Endothelial cell of umbilical vein (primary cell): ENCODE results near the gene ASRGL1. TPM values are rescaled to one million over a fixed set of nuclear protein-coding genes. Genes with fewer than 3 reads are reported as not detected.

Experiments used
- BruUV-seq: library from RNA; stranded (reverse); fragments of 400-500 nt; replicated peaks from 2 replicates; lab custom pipeline; 2021; lab: Mats Ljungman, UMichigan
- CTCF ChIA-PET: fragments of 300-600, 350-600 bp; sonication (Branson Sonifier 250); formaldehyde crosslinking; loops from one replicate; lab custom pipeline; 2021; ENCODE audit warnings: antibody characterized with exemption, inconsistent platforms; lab: Charles Lee
- POLR2A ChIA-PET: fragments of 300-600, 350-600 bp; sonication (Branson Sonifier 250); formaldehyde crosslinking; loops from one replicate; lab custom pipeline; 2021; ENCODE audit warnings: antibody characterized with exemption, inconsistent platforms; lab: Charles Lee
- DNase-seq: peaks from one replicate; pipeline ENCODE4 v3.0.0-alpha.2; 2011; ENCODE audit warnings: low read depth, low spot score
- FAIRE-seq: peaks from 2 replicates; lab custom pipeline; 2011; peaks lifted over from hg19 to GRCh38; lab: Jason Lieb, UNC
- H2AFZ ChIP-seq: 2 replicates; pipeline ENCODE4 v1.6.0; 2012; ENCODE audit warnings: low read depth, low read length, control low read depth, inconsistent platforms
- H3K27ac ChIP-seq: 2 replicates; pipeline ENCODE4 v1.5.1; 2011; ENCODE audit warnings: low read depth, mild to moderate bottlenecking, control low read depth, low read length, moderate library complexity; ENCODE audit not compliant: insufficient read depth
- H3K27me3 ChIP-seq, 2 experiments: 2 replicates each; pipeline versions ENCODE4 v1.6.0 to v1.6.1; 2011; ENCODE audit warnings: low read length in 2 of 2, mixed read lengths in 1 of 2; ENCODE audit not compliant: control insufficient read depth in 2 of 2, insufficient read depth in 2 of 2
- H3K36me3 ChIP-seq, 2 experiments: 2 replicates in 1 of 2; 3 replicates in 1 of 2; pipeline ENCODE4 v1.5.1; 2011; ENCODE audit warnings: low read length in 2 of 2, mild to moderate bottlenecking in 1 of 2, moderate library complexity in 1 of 2; ENCODE audit not compliant: control insufficient read depth in 2 of 2, insufficient read depth in 2 of 2; ENCODE audit errors: extremely low read depth in 1 of 2
- H3K4me1 ChIP-seq: 3 replicates; pipeline ENCODE4 v1.5.1; 2011; ENCODE audit warnings: mild to moderate bottlenecking, low read length; ENCODE audit not compliant: control insufficient read depth, insufficient read depth; ENCODE audit errors: extremely low read depth
- H3K4me2 ChIP-seq: 2 replicates; pipeline ENCODE4 v1.6.1; 2011; ENCODE audit warnings: low read length, control low read depth, mixed read lengths; ENCODE audit not compliant: insufficient read depth
- H3K4me3 ChIP-seq, 3 experiments: fragments of 200-600 bp in 1 of 3; sonication (generic), shearing (Covaris generic) in 1 of 3; replicated peaks in 1 of 3; 2 replicates each; pipeline ENCODE4 v1.5.1; 2011 to 2016; ENCODE audit warnings: control low read depth in 3 of 3, low read length in 3 of 3, mild to moderate bottlenecking in 2 of 3, inconsistent platforms in 1 of 3, low read depth in 1 of 3, moderate library complexity in 1 of 3; ENCODE audit not compliant: insufficient read depth in 1 of 3
- H3K79me2 ChIP-seq: 2 replicates; pipeline ENCODE4 v1.6.0; 2012; ENCODE audit warnings: low read length, inconsistent platforms; ENCODE audit not compliant: control insufficient read depth, insufficient read depth
- H3K9ac ChIP-seq: replicated peaks from 2 replicates; pipeline ENCODE3; 2011; ENCODE audit warnings: low read length, control low read depth; ENCODE audit not compliant: insufficient read depth; ENCODE audit errors: extremely low read depth
- H3K9me1 ChIP-seq: replicated peaks from 3 replicates; pipeline ENCODE4 v1.6.0; 2011; ENCODE audit warnings: mild to moderate bottlenecking, low read length; ENCODE audit not compliant: control insufficient read depth, insufficient read depth; ENCODE audit errors: extremely low read depth
- H3K9me3 ChIP-seq: replicated peaks from 2 replicates; pipeline ENCODE4 v1.5.1; 2012; ENCODE audit warnings: low read length, inconsistent platforms; ENCODE audit not compliant: control insufficient read depth, insufficient read depth
- H4K20me1 ChIP-seq: replicated peaks from 2 replicates; pipeline ENCODE3; 2011; ENCODE audit warnings: mild to moderate bottlenecking, low read length; ENCODE audit not compliant: control insufficient read depth, insufficient read depth; ENCODE audit errors: extremely low read depth
- EZH2 ChIP-seq: IDR thresholded peaks from 2 replicates; pipeline ENCODE4 v1.6.1; 2012; ENCODE audit warnings: borderline replicate concordance, low read depth, mild to moderate bottlenecking, moderate library complexity, low read length, inconsistent platforms; ENCODE audit not compliant: severe bottlenecking
- FOS ChIP-seq: IDR thresholded peaks from 2 replicates; pipeline ENCODE4 v1.6.1; 2011; ENCODE audit warnings: mild to moderate bottlenecking, low read length, moderate library complexity, borderline replicate concordance; ENCODE audit not compliant: insufficient read depth
- GATA2 ChIP-seq: IDR thresholded peaks from 2 replicates; pipeline ENCODE4 v1.7.0; 2011; ENCODE audit warnings: low read depth, mild to moderate bottlenecking, moderate library complexity, mixed read lengths, low read length; ENCODE audit not compliant: insufficient read length, insufficient read depth
- JUN ChIP-seq: IDR thresholded peaks from 2 replicates; pipeline ENCODE4 v1.6.1; 2011; ENCODE audit warnings: borderline replicate concordance, low read depth; ENCODE audit not compliant: insufficient read length, insufficient read depth
- MYC ChIP-seq: IDR thresholded peaks from one replicate; pipeline ENCODE4 v1.6.1; 2011; ENCODE audit warnings: mild to moderate bottlenecking, low read depth, low read length
- POLR2A ChIP-seq: IDR thresholded peaks from 2 replicates; pipeline ENCODE4 v1.6.1; 2012; ENCODE audit warnings: low read depth, mild to moderate bottlenecking, control low read depth, low read length
- POLR2AphosphoS5 ChIP-seq: IDR thresholded peaks from 2 replicates; pipeline ENCODE4 v1.6.1; 2012; ENCODE audit warnings: low read depth, mild to moderate bottlenecking, control low read depth, low read length, moderate library complexity; ENCODE audit not compliant: insufficient read depth
- dilution Hi-C: fragments of 300-500 bp; cut with MboI; formaldehyde crosslinking; loops from one replicate; pipeline ENCODE4 v1.15.0; 2019; ENCODE audit warnings: low sequenced_read_pairs; ENCODE audit not compliant: extremely low pct_ligation_motif_present
- intact Hi-C: fragments of 100-400 bp; cut with micrococcal nuclease; formaldehyde crosslinking; loops from one replicate; pipeline ENCODE4 v1.10.0; 2022
- polyA plus RNA-seq, 4 experiments: library from polyadenylated mRNA; depleted of rRNA in 3 of 4; stranded (reverse) in 3 of 4; unstranded in 1 of 4; fragments of >200 nt; gene quantifications; 2 replicates each; pipeline versions ENCODE4 v1.2.1 to v1.2.3, GENCODE V29; 2011 to 2012; ENCODE audit warnings: missing spikeins in 1 of 4
- total RNA-seq: library from RNA; stranded (reverse); gene quantifications from 2 replicates; pipeline ENCODE4 v1.2.3, GENCODE V29; 2021
- TF ChIP-seq, protein P1 (sequence below): IDR thresholded peaks from 2 replicates; pipeline ENCODE4 v1.6.1; 2011; ENCODE audit not compliant: insufficient read depth, insufficient read length
- TF ChIP-seq, protein P2 (sequence below), 2 donors: IDR thresholded peaks; 1 replicate in 1 of 2; 2 replicates in 1 of 2; pipeline ENCODE4 v1.5.1; 2011; ENCODE audit warnings: low read length in 2 of 2, mild to moderate bottlenecking in 2 of 2, moderate library complexity in 2 of 2, control low read depth in 1 of 2, inconsistent platforms in 1 of 2, low read depth in 1 of 2; ENCODE audit not compliant: insufficient read depth in 1 of 2; ENCODE audit errors: extremely low read depth in 1 of 2

Gene ASRGL1
- total and polyA plus RNA-seq, 2 donors (not counting 3 experiments of a cell fraction or from before 2014, with no cell fraction given), result 33.1 to 36.0 TPM

DNA sequence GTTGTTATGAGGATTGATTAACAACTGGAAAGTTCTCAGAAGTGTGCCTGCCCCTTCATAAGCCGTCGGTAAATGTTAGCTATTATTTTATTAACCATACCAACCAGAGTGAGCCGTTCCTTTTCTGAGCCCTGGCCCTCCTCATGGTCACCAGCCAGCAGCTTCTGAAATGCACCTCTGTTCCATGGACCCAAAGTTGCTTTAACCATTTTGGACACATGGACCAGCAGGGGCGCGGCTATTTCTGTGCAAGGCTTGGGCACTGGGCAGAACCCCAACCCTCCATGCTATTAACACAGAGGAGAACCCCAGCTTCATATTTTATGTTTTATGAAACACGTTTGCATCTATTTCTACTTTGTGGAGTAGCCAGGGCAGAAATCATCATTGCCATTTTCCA lies 63.0 kb downstream of the ASRGL1 start:
- H3K27me3 ChIP-seq, result no peaks in the 10 kb centered on the region
- no peaks in the 10 kb centered on the region for H3K9me1 ChIP-seq
- no peak overlapping the region for H3K4me3 ChIP-seq
- H4K20me1 ChIP-seq, result no peaks in the 10 kb centered on the region
- dilution Hi-C loops, result no loop called here
- DNase-seq (no peak), FAIRE-seq (no peak)
- POLR2A ChIA-PET, result interaction anchor here (0.9 kb wide), 1 partner anchor 10 kb away, joined by 5 read pairs; no protein-coding TSS in a partner anchor
- H3K4me2 ChIP-seq, result no peak overlapping the region
- no TSS peak for BruUV-seq
- intact Hi-C loops, result no loop called here
- H3K36me3 ChIP-seq, result no peaks in the 10 kb centered on the region
- peaks cover 2% of the 10 kb centered on the region for H3K4me1 ChIP-seq
- TF ChIP-seq POLR2A (no peak), EZH2 (no peak), MYC (no peak), JUN (no peak), FOS (no peak), POLR2AphosphoS5 (no peak), GATA2 (no peak)
- TF ChIP-seq, protein P1, sequence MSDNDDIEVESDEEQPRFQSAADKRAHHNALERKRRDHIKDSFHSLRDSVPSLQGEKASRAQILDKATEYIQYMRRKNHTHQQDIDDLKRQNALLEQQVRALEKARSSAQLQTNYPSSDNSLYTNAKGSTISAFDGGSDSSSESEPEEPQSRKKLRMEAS, result no peak
- TF ChIP-seq, protein P2, sequence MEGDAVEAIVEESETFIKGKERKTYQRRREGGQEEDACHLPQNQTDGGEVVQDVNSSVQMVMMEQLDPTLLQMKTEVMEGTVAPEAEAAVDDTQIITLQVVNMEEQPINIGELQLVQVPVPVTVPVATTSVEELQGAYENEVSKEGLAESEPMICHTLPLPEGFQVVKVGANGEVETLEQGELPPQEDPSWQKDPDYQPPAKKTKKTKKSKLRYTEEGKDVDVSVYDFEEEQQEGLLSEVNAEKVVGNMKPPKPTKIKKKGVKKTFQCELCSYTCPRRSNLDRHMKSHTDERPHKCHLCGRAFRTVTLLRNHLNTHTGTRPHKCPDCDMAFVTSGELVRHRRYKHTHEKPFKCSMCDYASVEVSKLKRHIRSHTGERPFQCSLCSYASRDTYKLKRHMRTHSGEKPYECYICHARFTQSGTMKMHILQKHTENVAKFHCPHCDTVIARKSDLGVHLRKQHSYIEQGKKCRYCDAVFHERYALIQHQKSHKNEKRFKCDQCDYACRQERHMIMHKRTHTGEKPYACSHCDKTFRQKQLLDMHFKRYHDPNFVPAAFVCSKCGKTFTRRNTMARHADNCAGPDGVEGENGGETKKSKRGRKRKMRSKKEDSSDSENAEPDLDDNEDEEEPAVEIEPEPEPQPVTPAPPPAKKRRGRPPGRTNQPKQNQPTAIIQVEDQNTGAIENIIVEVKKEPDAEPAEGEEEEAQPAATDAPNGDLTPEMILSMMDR (IDR thresholded peaks at IDR 0.05; ENCODE audit: extremely low read depth in 1 of 2, insufficient read depth in 1 of 2, low read depth in 1 of 2, low read length in 2 of 2), result no peak
- no peaks in the 10 kb centered on the region for H3K79me2 ChIP-seq
- H3K9ac ChIP-seq, result no peak overlapping the region
- H3K27ac ChIP-seq, result no peak overlapping the region
- H3K9me3 ChIP-seq, result no peaks in the 10 kb centered on the region
- CTCF ChIA-PET, result interaction anchor here (0.5 to 4.2 kb wide), 7 partner anchors 10 to 268 kb away, joined by 3 to 18 read pairs (median 4); no protein-coding TSS in a partner anchor
- H2AFZ ChIP-seq, result no peak overlapping the region
